NCI-H1694 treated with DMSO at 0.1 percent for 48 hours (cell line): ENCODE results near the gene FAM136A.
"Not testable (repeated sequence)": the region's sequence is repeated elsewhere in the genome, so short reads cannot be mapped to it uniquely, and the experiment has no call there.

Source experiments
- DNase-seq: peaks from one replicate; lab custom pipeline; 2025; lab: John Stamatoyannopoulos, UW

FAM136A gene

DNA sequence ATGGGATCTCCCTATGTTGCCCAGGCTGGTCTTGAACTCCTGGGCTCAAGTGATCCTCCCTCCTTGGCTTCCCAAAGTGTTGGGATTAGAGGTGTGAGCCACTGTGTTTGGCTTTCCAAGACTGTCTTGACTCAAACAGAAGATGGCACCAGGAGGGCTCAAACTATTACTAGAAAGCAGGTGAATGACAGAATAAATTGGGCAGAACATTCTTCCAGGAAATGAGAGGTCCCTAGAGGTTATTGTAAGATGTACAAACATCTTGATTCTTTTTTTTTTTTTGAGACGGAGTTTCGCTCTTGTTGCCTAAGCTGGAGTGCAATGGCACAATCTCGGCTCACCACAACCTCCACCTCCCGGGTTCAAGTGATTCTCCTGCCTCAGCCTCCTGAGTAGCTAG lies 4.0 kb downstream of the FAM136A start:
- DNase-seq, result not testable (repeated sequence)

DNA sequence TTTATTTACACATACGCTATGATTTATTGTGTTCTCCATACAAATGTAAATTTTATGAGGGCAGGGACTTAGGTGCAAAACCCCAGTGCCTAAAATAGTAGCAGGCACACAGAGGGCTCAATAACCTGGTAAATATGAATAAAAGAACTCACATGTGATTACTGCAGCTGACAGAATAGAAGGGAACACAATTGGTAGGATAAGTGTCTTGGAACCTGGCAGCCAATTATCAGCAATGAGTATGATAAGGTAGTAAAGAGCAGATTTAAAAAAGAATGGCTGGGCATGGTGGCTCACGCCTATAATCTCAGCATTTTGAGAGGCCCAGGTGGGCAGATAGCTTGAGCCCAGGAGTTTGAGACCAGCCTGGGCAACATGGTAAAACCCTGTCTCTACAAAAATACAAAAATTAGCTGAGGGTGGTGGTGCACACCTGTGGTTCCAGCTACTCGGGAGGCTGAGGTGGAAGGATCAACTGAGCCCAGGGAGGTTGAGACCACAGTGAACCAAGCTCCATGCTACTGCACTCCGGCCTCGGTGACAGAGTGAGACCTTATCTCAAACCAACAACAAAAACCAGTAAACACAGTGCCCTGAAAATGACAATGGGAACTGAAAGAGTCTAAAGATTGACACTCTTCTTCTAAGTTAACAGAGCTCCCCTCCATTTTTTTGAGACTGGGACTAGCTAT lies 18.2 kb downstream of the FAM136A start:
- DNase-seq, result no peak

DNA sequence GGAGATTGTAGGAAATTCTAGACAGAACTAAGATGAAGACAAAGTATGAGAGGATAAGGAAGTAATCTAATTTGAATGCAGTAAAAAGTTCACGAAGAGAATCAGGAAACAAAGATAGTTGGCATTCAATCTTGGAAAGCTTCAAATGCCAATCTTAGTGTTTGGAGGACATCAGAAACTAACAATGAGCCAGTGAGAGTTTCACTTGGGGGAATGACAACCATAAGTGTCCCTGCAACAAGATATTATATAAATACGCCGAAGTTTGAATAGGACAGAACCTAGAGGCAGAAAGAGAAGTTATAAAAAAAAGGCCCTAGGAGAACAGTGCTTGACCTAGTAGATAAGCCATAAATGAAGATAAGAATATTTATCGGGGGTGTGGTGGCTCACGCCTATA lies 19.4 kb downstream of the FAM136A start:
- DNase-seq, result no peak

DNA sequence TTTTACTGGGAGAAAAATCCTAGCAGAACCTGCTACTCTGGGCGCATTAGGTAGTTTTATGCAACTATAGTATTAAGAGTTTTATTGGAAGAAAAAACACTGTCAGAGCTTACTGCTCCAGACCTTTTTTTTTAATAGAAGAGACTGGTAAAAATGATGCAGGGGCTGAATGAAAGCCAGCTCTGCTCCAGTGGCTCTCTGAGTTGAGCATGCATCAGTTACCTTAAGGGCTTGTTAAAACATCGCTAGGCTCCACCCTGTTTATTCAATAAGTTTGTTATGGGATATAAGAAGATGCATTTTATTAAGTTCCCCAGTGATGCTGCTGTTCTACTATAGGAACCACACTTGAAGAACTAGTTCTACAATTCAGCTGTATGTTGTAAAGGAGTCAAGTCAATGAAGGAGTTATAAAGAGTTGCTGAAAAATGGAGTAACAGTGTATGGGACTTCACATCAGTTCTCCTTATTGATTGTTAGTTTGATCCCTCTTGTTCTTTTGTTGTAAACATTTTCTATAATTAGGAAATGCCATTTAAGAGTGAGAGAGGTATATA lies 21.5 kb downstream of the FAM136A start:
- no peak for DNase-seq

DNA sequence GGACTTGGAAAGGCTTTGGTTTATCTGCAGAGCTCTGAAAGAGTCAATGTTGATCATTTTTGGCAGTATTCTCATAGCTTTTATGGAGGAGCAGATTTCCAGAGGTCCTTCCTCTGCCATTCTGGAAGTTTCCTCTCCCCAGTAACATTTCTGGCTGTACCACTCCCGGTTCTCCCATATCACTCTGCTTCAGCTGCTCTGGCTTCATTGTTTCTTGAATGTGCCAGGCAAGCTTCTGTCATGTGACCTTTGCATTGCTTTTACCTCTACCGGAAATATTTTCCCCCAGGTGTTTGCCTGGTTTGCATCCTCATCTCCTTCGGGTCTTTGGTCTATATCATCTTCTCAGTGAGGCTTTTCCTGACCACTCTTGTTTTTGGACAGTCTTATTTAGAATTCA lies 31.5 kb downstream of the FAM136A start:
- no peak for DNase-seq

DNA sequence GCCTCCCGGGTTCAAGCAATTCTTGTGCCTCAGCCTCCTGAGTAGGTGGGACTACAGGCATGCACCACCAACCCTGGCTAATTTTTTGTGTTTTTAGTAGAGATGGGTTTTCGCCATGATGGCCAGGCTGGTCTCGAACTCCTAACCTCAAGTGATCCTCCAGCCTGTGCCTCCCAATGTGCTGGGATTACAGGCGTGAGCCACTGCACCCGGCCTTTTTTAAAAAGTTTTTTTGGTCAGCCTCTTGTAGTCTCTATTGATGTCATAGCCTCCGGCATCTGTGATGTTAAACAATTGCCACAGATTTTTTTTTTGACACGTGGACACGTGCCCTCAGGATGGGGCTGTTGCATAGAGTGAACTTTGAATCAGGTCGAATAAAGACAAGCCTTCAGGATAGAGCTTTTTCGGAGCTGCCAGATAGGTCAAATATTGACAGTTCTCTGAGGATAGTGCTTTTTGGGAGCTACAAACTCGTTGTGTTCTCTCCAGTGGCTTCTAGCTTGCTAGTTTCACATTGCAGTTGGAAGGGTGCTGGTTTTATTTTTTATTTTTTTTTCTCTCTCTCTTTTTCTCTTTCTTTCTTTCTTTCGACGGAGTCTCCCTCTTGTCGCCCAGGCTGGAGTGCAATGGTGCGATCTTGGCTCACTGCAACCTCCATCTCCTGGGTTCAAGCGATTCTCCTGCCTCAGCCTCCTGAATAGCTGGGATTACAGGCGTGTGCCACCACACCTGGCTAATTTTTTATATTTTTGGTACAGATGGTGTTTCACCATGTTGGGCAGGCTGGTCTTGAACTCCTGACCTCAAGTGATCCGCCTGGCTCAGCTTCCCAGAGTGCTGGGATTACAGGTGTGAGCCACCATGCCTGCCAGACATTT lies 32.2 kb downstream of the FAM136A start:
- not testable (repeated sequence) for DNase-seq

DNA sequence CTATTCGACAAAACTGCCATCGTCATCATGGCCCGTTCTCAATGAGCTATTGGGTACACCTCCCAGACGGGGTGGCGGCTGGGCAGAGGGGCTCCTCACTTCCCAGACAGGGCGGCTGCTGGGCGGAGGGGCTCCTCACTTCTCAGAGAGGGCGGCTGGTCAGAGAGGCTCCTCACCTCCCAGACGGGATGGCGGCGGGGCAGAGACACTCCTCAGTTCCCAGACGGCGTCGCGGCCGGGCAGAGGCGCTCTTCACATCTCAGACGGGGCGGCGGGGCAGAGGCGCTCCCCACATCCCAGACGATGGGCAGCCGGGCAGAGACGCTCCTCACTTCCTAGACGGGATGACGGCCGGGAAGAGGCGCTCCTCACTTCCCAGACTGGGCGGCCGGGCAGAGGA lies 34.9 kb downstream of the FAM136A start:
- DNase-seq, result not testable (repeated sequence)

DNA sequence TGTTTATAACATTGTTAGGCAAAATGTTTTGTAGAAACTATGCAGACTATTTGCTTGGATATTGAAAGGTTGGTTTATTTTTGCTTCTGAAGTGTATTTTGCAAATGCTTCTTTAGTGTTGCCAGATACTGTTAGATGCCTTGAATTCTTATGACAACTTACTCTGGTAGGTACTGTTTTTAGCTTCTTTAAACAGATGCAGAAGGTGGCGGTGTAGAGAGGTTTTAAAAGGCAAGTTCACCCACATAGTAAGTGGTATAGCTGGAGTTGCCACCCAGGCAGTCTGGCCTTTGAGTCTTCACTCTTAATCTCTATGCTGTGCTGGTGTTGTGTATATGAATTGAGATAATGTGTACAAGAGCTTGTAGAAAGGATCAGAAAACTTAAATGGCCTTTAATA lies 40.4 kb downstream of the FAM136A start:
- DNase-seq, result no peak

DNA sequence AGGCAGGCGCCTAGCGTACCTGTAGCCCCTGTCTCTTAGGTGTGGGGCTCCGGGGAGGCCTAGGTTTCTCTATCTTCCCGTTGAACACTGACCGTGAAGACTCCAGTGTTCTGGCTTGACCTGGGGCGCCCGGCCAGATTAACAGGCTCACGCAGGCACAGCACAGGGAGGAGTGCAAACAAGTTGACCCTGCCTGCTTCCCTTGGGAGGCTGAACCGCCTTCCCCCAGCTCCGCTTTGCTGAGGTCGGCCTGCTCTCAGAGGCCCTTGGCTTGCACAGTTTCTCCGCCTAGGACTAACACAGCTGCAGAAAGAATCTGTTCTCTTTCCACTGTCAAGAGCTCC lies 43.4 kb downstream of the FAM136A start:
- no peak for DNase-seq

DNA sequence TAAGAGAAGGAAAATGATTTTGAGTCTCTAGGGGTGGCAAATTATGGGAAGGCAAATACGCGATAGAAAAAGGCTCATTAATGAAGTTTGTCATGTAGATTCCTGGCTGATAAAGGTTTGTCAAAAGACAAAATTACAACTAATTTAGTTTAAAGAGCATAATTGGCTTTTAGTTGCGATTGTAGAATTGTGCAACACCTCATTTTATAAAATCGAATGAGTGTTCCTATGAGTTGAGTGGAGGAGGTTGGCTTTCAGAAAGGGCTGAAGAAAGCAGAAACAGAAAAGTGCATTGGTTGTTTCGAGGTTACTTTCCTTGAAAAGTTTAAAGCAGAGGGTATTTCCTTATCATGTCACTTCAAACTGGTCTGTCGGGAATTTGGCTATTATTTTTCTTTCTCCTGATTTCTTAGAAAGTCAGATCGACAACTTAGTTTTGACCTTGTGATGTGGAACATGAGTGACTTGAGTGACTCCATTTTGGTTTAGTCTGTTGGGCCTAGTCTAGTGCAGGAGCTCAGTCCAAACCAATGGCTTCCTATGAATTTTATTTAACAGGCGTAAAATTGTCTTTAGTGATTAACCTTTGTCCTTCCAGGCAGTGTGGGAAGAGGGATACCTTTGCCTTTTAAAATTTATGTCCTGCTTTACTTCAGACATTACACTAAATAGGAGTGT lies 46.1 kb downstream of the FAM136A start:
- DNase-seq, result no peak

DNA sequence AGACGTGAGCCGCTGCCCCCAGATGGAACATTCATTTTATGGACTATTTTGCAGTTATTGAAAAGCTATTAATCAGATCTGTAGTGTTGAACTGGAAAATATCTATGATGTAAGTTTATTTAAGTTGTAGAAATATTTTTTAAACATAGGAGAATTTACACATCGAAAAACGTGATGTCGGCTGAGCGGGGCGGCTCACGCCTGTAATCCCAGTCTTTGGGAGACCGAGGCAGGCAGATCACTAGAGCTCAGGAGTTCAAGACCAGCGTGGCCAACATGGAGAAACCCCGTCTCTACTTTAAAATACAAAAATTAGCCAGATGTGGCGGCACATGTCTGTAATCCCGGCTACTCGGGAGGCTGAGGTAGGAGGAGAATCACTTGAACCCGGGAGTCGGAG lies 51.4 kb downstream of the FAM136A start:
- DNase-seq, result no peak

DNA sequence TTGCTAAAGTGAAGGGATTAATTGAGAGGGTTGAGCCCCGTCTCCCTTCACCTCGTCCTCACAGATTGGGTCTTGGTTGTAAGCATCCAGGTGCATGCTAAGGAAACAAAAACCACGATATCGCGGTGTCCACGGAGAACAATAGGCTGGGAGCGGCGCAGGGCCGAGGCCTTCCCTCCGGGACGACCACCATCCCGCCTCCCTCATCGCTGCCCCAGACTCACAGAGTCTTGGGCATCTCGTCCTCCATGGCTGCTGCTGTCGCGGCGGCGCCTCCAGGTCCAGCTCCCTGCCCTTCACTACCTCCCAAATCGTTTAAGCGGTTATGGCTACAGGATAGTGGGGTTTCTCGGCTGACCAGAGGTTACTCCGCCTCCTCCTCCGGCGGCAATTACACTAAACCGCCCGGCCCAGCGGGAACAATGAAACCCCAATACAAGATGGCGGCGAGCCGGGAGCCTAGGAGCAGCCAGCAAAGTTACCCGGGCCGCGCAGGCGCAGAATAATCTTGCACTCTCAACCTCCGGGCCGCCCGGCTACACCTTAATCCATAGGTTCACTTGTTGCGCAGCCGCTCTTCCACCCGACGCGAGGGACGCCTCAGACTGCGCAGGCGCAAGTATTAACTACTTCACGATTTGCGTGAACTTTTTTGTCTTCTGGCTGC lies 53.6 kb downstream of the FAM136A start, which contains the start of gene TIA1:
Gene TIA1 (minus strand): TSS at position 448 of the 667 bp plus-strand sequence. CDS start 198 bp downstream, at position 250.
- peak; percentile 99 for DNase-seq

DNA sequence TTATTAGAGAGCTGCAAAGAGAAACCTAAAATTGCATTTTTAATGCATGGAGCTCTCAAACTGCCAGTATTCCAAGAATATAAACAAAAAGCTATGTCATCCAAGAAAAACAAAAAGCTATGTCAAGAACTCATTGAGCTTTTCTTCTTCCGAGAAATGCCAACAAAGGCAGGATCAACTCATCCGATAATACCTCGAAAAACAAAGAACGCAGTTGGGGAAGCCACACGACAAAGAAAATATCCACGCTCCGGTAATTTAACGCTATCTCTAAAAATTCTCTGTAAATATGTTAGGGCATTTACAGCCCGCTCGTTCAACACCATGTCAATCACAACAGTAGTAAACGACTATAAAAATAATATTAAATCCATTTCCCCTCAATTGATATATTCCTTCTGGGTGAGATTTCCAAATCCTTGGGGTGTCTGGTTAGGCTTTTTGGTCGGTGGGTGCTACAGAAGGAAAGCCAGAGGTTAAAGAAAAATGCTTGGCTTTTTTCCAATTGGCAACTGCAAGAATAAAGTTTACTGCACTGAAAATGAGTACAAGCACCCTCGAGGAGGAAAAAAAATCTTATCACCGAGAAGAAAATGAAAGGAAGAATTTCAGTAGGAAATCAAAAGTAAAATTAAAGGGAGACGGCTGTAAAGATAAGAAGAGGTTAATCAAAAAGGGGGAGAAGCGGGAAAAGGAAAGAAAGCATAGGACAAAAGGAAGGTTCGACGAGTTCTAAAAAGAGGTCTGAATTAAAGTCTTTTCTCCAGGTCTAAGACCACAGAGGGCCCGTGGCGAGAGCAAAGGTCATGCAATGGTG lies 54.3 kb downstream of the FAM136A start:
- DNase-seq, result peak; percentile 46
